Right atrium auricular region (tissue), 2 donors: ENCODE results near the gene PCBP3. TPM values are rescaled to one million over a fixed set of nuclear protein-coding genes. Genes with fewer than 3 reads are reported as not detected.

Source experiments
- DNase-seq: peaks from one replicate; pipeline ENCODE4 v3.0.0-alpha.2; 2019; ENCODE audit warnings: low spot score
- H3K27ac ChIP-seq, 2 donors: fragments of 200-600 bp; sonication (generic); 1 replicate in 1 of 2; 2 replicates in 1 of 2; pipeline ENCODE4 v1.5.1; 2016 to 2019
- H3K27me3 ChIP-seq, 2 donors: fragments of 200-600 bp; sonication (generic); one replicate each; pipeline versions ENCODE4 v1.5.1 to v1.6.0; 2017 to 2019
- H3K36me3 ChIP-seq: fragments of 200-600 bp; sonication (generic); one replicate; pipeline ENCODE4 v1.5.1; 2016
- H3K4me1 ChIP-seq, 2 donors: fragments of 200-600 bp; sonication (generic); one replicate each; pipeline versions ENCODE4 v1.5.1 to v1.6.0; 2017 to 2019
- H3K4me3 ChIP-seq, 2 donors: fragments of 200-600 bp; sonication (generic); 1 replicate in 1 of 2; 2 replicates in 1 of 2; pipeline ENCODE4 v1.5.1; 2017 to 2019; ENCODE audit warnings: mild to moderate bottlenecking in 1 of 2, moderate library complexity in 1 of 2
- H3K9me3 ChIP-seq, 2 donors: fragments of 200-600 bp; sonication (generic); one replicate each; pipeline ENCODE4 v1.5.1; 2019
- total RNA-seq, 2 donors: library from RNA; depleted of rRNA; stranded (reverse); fragments of >200 nt; gene quantifications; one replicate each; pipeline ENCODE4 v1.1.0, GENCODE V29; 2016
- TF ChIP-seq, protein P1 (sequence below), 2 donors: fragments of 200-600 bp; sonication (generic); IDR thresholded peaks; one replicate each; pipeline ENCODE4 v1.5.1; 2019; ENCODE audit warnings: antibody characterized with exemption in 2 of 2

Gene PCBP3
- total RNA-seq, 2 donors from 2014 or later = 2.3 to 5.2 TPM

DNA sequence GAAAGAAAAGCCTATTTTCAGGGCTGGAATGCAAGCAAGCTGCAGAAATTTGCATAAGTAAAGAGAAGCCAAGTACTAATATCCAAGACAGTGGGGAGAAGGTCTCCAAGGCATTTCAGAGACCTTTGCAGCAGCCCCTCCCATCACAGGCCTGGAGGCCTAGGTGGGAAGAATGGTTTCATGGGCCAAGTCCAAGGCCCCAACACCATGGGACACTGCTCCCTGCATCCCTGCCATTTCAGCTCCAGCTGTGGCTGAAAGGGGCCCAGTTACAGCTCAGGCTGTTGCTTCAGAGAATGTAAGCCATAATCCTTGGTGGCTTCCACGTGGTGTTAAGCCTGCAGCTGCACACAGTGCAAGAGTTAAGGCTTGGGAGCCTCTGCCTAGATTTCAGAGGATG is 321.1 kb downstream of the PCBP3 start:
- no peaks in the 10 kb centered on the region for H3K36me3 ChIP-seq
- no peak for DNase-seq
- no peaks in the 10 kb centered on the region for H3K4me1 ChIP-seq
- no peak overlapping the region for H3K4me3 ChIP-seq
- H3K27me3 ChIP-seq = no peaks in the 10 kb centered on the region
- H3K27ac ChIP-seq = no peak overlapping the region
- TF ChIP-seq, protein P1, sequence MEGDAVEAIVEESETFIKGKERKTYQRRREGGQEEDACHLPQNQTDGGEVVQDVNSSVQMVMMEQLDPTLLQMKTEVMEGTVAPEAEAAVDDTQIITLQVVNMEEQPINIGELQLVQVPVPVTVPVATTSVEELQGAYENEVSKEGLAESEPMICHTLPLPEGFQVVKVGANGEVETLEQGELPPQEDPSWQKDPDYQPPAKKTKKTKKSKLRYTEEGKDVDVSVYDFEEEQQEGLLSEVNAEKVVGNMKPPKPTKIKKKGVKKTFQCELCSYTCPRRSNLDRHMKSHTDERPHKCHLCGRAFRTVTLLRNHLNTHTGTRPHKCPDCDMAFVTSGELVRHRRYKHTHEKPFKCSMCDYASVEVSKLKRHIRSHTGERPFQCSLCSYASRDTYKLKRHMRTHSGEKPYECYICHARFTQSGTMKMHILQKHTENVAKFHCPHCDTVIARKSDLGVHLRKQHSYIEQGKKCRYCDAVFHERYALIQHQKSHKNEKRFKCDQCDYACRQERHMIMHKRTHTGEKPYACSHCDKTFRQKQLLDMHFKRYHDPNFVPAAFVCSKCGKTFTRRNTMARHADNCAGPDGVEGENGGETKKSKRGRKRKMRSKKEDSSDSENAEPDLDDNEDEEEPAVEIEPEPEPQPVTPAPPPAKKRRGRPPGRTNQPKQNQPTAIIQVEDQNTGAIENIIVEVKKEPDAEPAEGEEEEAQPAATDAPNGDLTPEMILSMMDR (IDR thresholded peaks at IDR 0.05) = no peak
- no peaks in the 10 kb centered on the region for H3K9me3 ChIP-seq

DNA sequence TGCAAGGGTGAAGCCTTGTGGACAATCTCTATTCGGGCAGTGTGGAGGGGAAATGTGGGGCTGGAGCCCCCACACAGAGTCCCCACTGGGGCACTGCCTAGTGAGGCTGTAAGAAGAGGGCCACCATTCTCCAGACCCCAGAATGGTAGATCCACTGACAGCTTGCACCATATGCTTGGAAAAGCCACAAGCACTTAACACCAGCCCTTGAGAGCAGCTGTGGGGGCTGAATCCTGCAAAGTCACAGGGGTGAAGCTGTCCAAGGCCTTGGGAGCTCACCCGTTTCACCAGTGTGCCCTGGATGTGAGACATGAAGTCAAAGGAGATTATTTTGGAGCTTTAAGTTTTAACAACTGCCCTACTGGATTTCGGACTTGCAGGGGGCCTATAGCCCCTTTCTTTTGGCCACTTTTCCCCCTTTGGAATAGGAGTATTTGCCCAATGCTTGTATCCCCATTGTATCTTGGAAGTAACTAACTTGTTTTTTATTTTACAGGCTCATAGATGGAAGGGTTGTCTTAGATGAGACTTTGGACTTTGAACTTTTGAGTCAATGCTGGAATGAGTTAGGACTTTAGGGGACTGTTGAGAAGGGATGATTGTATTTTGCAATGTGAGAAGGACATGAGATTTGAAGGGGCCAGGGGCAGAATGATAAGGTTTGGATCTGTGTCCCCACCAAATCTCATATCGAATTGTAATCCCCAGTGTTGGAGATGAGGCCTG is 321.7 kb downstream of the PCBP3 start:
- peaks cover 0 to 1% of the 10 kb centered on the region in 2 donors for H3K4me1 ChIP-seq
- no peak for DNase-seq
- H3K4me3 ChIP-seq = no peak overlapping the region
- H3K27ac ChIP-seq = no peak overlapping the region
- H3K9me3 ChIP-seq = no peaks in the 10 kb centered on the region
- H3K27me3 ChIP-seq = no peaks in the 10 kb centered on the region
- H3K36me3 ChIP-seq = no peaks in the 10 kb centered on the region
- TF ChIP-seq, protein P1 (IDR thresholded peaks at IDR 0.05) = no peak

DNA sequence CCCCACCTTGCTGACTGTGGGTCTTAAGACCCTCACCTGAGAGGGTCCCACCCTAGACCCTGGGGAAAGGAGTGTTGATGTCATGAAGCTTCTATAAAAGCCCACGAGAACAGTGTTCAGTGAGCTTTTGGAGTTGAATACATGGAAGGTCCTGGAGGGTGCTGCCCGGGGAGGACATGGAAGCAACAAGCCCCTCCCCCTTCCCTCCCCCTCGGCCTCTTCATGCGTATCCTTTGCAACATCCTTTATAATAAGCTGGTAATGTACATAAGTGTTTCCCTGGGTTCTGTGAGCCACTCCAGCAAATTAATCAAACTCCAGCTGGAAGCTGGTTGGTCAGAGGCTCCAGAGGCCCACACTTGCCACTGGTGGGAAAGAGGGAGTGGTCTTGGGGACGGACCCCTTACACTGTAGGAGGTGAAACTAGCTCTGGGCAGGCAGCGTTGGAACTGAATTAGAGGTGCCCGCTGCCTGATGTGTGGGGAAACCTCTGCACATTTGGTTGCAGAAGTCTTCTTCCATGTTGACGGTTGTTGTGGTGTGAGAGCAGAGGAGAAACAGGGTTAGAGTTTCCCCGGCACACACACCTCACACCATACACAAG is 323.4 kb downstream of the PCBP3 start:
- no peak overlapping the region for H3K4me3 ChIP-seq
- H3K27me3 ChIP-seq = no peaks in the 10 kb centered on the region
- no peak overlapping the region for H3K27ac ChIP-seq
- TF ChIP-seq, protein P1 (IDR thresholded peaks at IDR 0.05) = no peak
- no peaks in the 10 kb centered on the region for H3K9me3 ChIP-seq
- no peaks in the 10 kb centered on the region for H3K36me3 ChIP-seq
- no peak for DNase-seq
- peaks cover 0 to 18% of the 10 kb centered on the region in 2 donors for H3K4me1 ChIP-seq

- Histone ChIP-seq H3K36me3 (no peaks in the 10 kb centered on the region), H3K9me3 (no peaks in the 10 kb centered on the region), H3K4me1 (peaks cover 0 to 48% of the 10 kb centered on the region in 2 donors), H3K27ac (peak overlapping the region; percentile 18 to 86), H3K27me3 (no peaks in the 10 kb centered on the region), H3K4me3 (no peak overlapping the region)
- TF ChIP-seq, protein P1 (IDR thresholded peaks at IDR 0.05) = no peak
- DNase-seq = no peak
These were observed 326.6 kb downstream of the PCBP3 start for GRCh38 chr21:45969921-45970673.

GRCh38 chr21:45970674-45971615 is 327.4 kb downstream of the PCBP3 start:
- Histone ChIP-seq H3K27me3 (no peaks in the 10 kb centered on the region), H3K4me1 (peaks cover 0 to 56% of the 10 kb centered on the region in 2 donors), H3K4me3 (no peak overlapping the region), H3K9me3 (no peaks in the 10 kb centered on the region), H3K36me3 (no peaks in the 10 kb centered on the region), H3K27ac (peak overlapping the region; percentile 86 to 96)
- TF ChIP-seq, protein P1 (IDR thresholded peaks at IDR 0.05) = peak; percentile 90 to 98
- no peak for DNase-seq
